Activated CD4-positive, alpha-beta memory T cell treated with anti-CD3 and anti-CD28 coated beads for 36 hours (primary cell): Measurements from ENCODE around the gene PPOX. TPM values are rescaled to one million over a fixed set of nuclear protein-coding genes. Genes with fewer than 3 reads are reported as not detected.

ENCODE experiments used
- CTCF ChIA-PET: fragments of 350-600 bp; sonication (Branson Sonifier 250); formaldehyde crosslinking; loops from one replicate; lab custom pipeline; 2021; ENCODE audit warnings: antibody characterized with exemption, inconsistent platforms; lab: Charles Lee
- POLR2A ChIA-PET: fragments of 350-600 bp; sonication (Branson Sonifier 250); formaldehyde crosslinking; loops from one replicate; lab custom pipeline; 2021; ENCODE audit warnings: antibody characterized with exemption; lab: Charles Lee
- DNase-seq: peaks from one replicate; pipeline ENCODE4 v3.0.0-alpha.2; 2020
- H3K27ac Mint-ChIP-seq: one replicate; pipeline ENCODE4 v1.8.0; 2021; ENCODE audit warnings: mixed read lengths
- H3K27me3 Mint-ChIP-seq: one replicate; pipeline ENCODE4 v1.8.0; 2021; ENCODE audit warnings: mixed read lengths
- H3K36me3 Mint-ChIP-seq: one replicate; pipeline ENCODE4 v1.8.0; 2021; ENCODE audit warnings: mixed read lengths
- H3K4me1 Mint-ChIP-seq: one replicate; pipeline ENCODE4 v1.8.0; 2021; ENCODE audit warnings: low read depth, mixed read lengths
- H3K4me3 Mint-ChIP-seq: one replicate; pipeline ENCODE4 v1.8.0; 2021; ENCODE audit warnings: mild to moderate bottlenecking, mixed read lengths
- H3K9me3 Mint-ChIP-seq: one replicate; pipeline ENCODE4 v1.8.0; 2021; ENCODE audit warnings: mixed read lengths
- intact Hi-C: fragments of 100-400 bp; cut with micrococcal nuclease; formaldehyde crosslinking; loops from one replicate; pipeline ENCODE4 v1.15.1; 2023
- total RNA-seq, 2 experiments: library from RNA; stranded (reverse); gene quantifications; one replicate each; pipeline ENCODE4 v1.2.3, GENCODE V29; 2021

Gene PPOX
- total RNA-seq, 2 experiments from 2014 or later: 27.0 to 30.7 TPM

- Mint-ChIP-seq H3K4me1 (peaks cover 28% of the 10 kb centered on the region), H3K27ac (no peak within 1 kb of the TSS), H3K4me3 (no peak within 1 kb of the TSS), H3K27me3 (no peaks in the 10 kb centered on the region), H3K9me3 (no peaks in the 10 kb centered on the region), H3K36me3 (peaks cover 34% of the 10 kb centered on the region)
- intact Hi-C loops: no loop called here
- DNase-seq: no peak
- ChIA-PET POLR2A (interaction anchor here (2.6 kb wide), 1 partner anchor 13 kb away, joined by 11 read pairs; the partner anchor contains the start of gene NDUFS2), CTCF (interaction anchor here (1.2 to 1.3 kb wide), 2 partner anchors 10 to 76 kb away, joined by 3 to 4 read pairs; partner anchors contain the start of gene TOMM40L)
Measured at GRCh38 chr1:161215076-161215475, 48.9 kb downstream of the PPOX start, which contains the start of gene FCER1G. Gene FCER1G (plus strand): TSS chr1:161215295. CDS start chr1:161215322, 27 bp downstream.

DNA sequence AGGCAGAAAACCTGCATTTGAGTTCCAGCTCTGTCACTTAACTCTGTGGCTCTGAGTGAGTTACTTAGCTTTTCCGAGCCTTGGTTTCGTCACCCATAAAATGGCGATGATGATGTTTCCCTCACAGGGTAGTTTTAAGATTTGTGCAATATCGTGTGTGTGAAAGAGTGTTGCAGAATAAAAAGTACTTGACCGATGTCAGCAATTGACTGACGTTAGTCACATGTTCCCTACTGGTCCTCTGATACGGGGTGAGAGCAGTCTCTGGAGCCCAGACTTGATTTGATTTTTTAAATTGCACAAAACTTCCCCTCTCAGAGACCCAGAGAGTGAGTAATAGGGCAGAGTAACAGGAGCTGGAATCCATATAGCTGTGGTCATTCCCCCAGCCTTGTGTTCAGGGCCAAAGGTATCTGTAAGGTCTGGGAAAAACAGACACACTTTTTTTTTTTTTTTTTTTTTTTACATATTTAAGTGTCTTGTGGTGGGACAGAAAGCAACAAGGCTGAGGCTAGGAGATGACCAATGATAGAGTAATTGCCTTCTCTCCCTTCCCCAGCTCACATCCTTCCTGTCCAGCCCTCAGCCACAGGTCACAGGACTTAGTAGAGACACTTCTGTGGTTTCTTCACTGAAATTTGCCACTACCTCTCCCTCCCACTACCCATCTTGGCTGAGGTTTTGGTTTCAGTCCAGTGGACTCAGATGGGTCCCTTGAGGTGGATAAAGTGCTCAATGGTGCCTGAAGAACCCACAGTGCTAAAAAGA, 50.9 kb downstream of the PPOX start:
- Mint-ChIP-seq H3K27me3 (no peaks in the 10 kb centered on the region), H3K9me3 (no peaks in the 10 kb centered on the region), H3K4me1 (peaks cover 28% of the 10 kb centered on the region), H3K27ac (peak overlapping the region; percentile 39), H3K4me3 (no peak overlapping the region), H3K36me3 (peaks cover 22% of the 10 kb centered on the region)
- ChIA-PET CTCF (interaction anchor here (1.2 to 3.4 kb wide), 5 partner anchors 8 to 15 kb away, joined by 3 to 13 read pairs (median 6); partner anchors contain the start of gene TOMM40L), POLR2A (interaction anchor here (2.6 kb wide), 1 partner anchor 15 kb away, joined by 11 read pairs; the partner anchor contains the start of gene NDUFS2)
- DNase-seq: no peak
- intact Hi-C loops: no loop called here

GRCh38 chr1:161217831-161218230, 51.6 kb downstream of the PPOX start:
- no peak for DNase-seq
- peaks cover 18% of the 10 kb centered on the region for H3K36me3 Mint-ChIP-seq
- intact Hi-C loops: no loop called here
- peaks cover 28% of the 10 kb centered on the region for H3K4me1 Mint-ChIP-seq
- H3K27ac Mint-ChIP-seq: no peak overlapping the region
- H3K4me3 Mint-ChIP-seq: no peak overlapping the region
- POLR2A ChIA-PET: interaction anchor here (2.6 kb wide), 1 partner anchor 16 kb away, joined by 11 read pairs; the partner anchor contains the start of gene NDUFS2
- H3K9me3 Mint-ChIP-seq: no peaks in the 10 kb centered on the region
- CTCF ChIA-PET: interaction anchor here (1.2 to 3.4 kb wide), 4 partner anchors 7 to 16 kb away, joined by 3 to 13 read pairs (median 8); partner anchors contain the start of gene TOMM40L
- no peaks in the 10 kb centered on the region for H3K27me3 Mint-ChIP-seq

DNA sequence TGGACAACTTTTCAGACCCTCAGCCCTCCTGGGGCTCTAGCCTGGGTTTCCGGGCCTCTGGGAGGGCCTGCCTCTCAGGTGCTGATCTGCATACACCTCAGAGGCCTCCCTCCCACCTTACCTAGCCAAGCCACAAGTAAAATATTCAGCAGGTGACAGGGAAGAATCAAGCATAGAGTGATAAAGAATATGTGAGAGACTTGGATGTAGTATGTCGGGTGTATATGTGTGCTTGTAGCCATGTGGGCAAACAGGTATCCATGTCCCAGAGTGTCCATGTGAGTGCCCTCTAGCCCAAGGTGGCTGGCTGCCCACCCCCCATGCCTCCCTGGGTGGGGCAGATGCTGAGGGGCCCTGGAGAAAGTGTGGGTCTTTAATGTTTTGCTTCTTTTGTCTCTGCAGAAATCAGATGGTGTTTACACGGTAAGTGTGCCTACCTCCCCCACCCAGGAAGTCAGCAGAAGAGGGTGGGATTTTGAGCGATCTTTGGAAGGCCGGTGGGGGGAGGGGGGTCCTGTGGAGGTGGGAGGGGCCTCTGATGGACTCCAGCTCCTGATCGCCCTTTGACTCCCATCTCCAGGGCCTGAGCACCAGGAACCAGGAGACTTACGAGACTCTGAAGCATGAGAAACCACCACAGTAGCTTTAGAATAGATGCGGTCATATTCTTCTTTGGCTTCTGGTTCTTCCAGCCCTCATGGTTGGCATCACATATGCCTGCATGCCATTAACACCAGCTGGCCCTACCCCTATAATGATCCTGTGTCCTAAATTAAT, 52.3 kb downstream of the PPOX start:
- intact Hi-C loops: no loop called here
- no peak for DNase-seq
- H3K27me3 Mint-ChIP-seq: no peaks in the 10 kb centered on the region
- peaks cover 28% of the 10 kb centered on the region for H3K4me1 Mint-ChIP-seq
- no peaks in the 10 kb centered on the region for H3K9me3 Mint-ChIP-seq
- H3K4me3 Mint-ChIP-seq: no peak overlapping the region
- CTCF ChIA-PET: interaction anchor here (1.0 to 3.4 kb wide), 6 partner anchors 7 to 73 kb away, joined by 3 to 13 read pairs (median 6); no protein-coding TSS in a partner anchor
- POLR2A ChIA-PET: no interaction called here
- no peak overlapping the region for H3K27ac Mint-ChIP-seq
- H3K36me3 Mint-ChIP-seq: peaks cover 13% of the 10 kb centered on the region

- peaks cover 28% of the 10 kb centered on the region for H3K4me1 Mint-ChIP-seq
- intact Hi-C loops: no loop called here
- CTCF ChIA-PET: interaction anchor here (1.0 to 3.4 kb wide), 5 partner anchors 8 to 165 kb away, joined by 3 to 13 read pairs (median 7); no protein-coding TSS in a partner anchor
Measured at GRCh38 chr1:161219078-161219892, 53.1 kb downstream of the PPOX start.

DNA sequence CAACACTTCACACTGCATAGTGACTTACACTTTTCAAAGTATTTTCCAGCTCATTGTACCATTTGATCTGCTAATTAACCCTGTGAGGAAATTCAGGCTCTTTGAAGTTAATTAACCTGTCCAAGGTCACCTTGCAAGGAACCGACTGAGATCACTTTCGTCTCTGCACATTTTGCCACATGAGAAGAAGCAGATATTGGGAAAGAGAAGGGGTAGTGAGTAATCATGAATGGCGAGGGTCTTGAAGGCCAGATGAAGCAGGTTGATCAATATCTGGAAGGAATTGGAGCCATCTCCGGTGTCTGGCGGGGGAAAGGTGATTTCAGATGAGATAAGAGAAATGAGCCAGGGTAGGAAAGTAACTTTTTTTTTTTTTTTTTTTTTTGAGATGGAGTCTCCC, 53.8 kb downstream of the PPOX start:
- POLR2A ChIA-PET: interaction anchor here (0.5 to 0.8 kb wide), 2 partner anchors 18 to 71 kb away, joined by 3 read pairs; partner anchors contain the start of gene NDUFS2
- no peak overlapping the region for H3K4me3 Mint-ChIP-seq
- intact Hi-C loops: no loop called here

More at GRCh38 chr1:161219078-161219892, 53.1 kb downstream of the PPOX start:
- Mint-ChIP-seq H3K9me3 (no peaks in the 10 kb centered on the region), H3K4me3 (no peak overlapping the region), H3K36me3 (peaks cover 7% of the 10 kb centered on the region), H3K27me3 (no peaks in the 10 kb centered on the region), H3K27ac (no peak overlapping the region)
- POLR2A ChIA-PET: interaction anchor here (0.5 to 0.8 kb wide), 2 partner anchors 17 to 72 kb away, joined by 3 read pairs; partner anchors contain the start of gene NDUFS2
- DNase-seq: no peak

More for the DNA sequence above, 53.8 kb downstream of the PPOX start:
- DNase-seq: no peak
- H3K9me3 Mint-ChIP-seq: no peaks in the 10 kb centered on the region
- H3K4me1 Mint-ChIP-seq: peaks cover 27% of the 10 kb centered on the region
- no peak overlapping the region for H3K27ac Mint-ChIP-seq
- peaks cover 3% of the 10 kb centered on the region for H3K36me3 Mint-ChIP-seq
- CTCF ChIA-PET: interaction anchor here (0.9 to 2.1 kb wide), 5 partner anchors 9 to 165 kb away, joined by 3 to 9 read pairs (median 3); no protein-coding TSS in a partner anchor
- H3K27me3 Mint-ChIP-seq: no peaks in the 10 kb centered on the region

Other genes with a start within 250 kb of the PPOX start
- gene ITLN2, start 211.6 kb upstream of the PPOX start, total RNA-seq: not detected
- gene F11R, start 145.3 kb upstream of the PPOX start, total RNA-seq: 10 to 100 TPM; 21.3 to 25.3 TPM
- 10 to 100 TPM; 70.2 to 77.7 TPM for gene TSTD1, start 127.5 kb upstream of the PPOX start, total RNA-seq
- gene USF1, start 120.4 kb upstream of the PPOX start, total RNA-seq: 10 to 100 TPM; 43.4 to 43.7 TPM
- gene ARHGAP30, start 96.5 kb upstream of the PPOX start, total RNA-seq: 100 to 1,000 TPM; 171 to 178 TPM
- under 1 TPM in 1 of 2 experiments, not detected in 1; 0.05 TPM for gene NECTIN4, start 76.9 kb upstream of the PPOX start, total RNA-seq
- gene KLHDC9, start 68.1 kb upstream of the PPOX start, total RNA-seq: 1 to 10 TPM; 1.2 to 1.6 TPM
- 100 to 1,000 TPM; 152 to 155 TPM for gene PFDN2, start 48.4 kb upstream of the PPOX start, total RNA-seq
- gene NIT1, start 48.3 kb upstream of the PPOX start, total RNA-seq: 10 to 100 TPM; 65.2 to 66.5 TPM
- gene DEDD, start 33.8 kb upstream of the PPOX start, total RNA-seq: 10 to 100 TPM; 35.0 to 40.2 TPM
- 10 to 100 TPM; 87.7 to 91.0 TPM for gene UFC1, start 12.4 kb upstream of the PPOX start, total RNA-seq
- gene USP21, start 6.9 kb upstream of the PPOX start, total RNA-seq: 10 to 100 TPM; 25.4 to 28.6 TPM
- 10 to 100 TPM; 46.3 to 50.9 TPM for gene B4GALT3, start 11.1 kb downstream of the PPOX start, total RNA-seq
- 1 to 10 TPM; 2.3 to 3.0 TPM for gene ADAMTS4, start 32.6 kb downstream of the PPOX start, total RNA-seq
- gene NDUFS2, start 35.9 kb downstream of the PPOX start, total RNA-seq: 100 to 1,000 TPM in 1 of 2 experiments, 10 to 100 TPM in 1; 98.3 to 103 TPM
- 1 to 10 TPM in 1 of 2 experiments, under 1 TPM in 1; 0.99 to 2.0 TPM for gene FCER1G, start 48.9 kb downstream of the PPOX start, total RNA-seq
- gene APOA2, start 57.2 kb downstream of the PPOX start, total RNA-seq: not detected
- gene TOMM40L, start 59.6 kb downstream of the PPOX start, total RNA-seq: 10 to 100 TPM; 14.8 to 15.4 TPM
- not detected for gene NR1I3, start 71.8 kb downstream of the PPOX start, total RNA-seq
- under 1 TPM in 1 of 2 experiments, not detected in 1; 0.22 TPM for gene PCP4L1, start 92.3 kb downstream of the PPOX start, total RNA-seq
- gene MPZ, start 143.5 kb downstream of the PPOX start, total RNA-seq: 1 to 10 TPM; 3.7 to 5.8 TPM
- gene SDHC, start 148.0 kb downstream of the PPOX start, total RNA-seq: 100 to 1,000 TPM; 212 to 215 TPM
- gene CFAP126, start 201.4 kb downstream of the PPOX start, total RNA-seq: under 1 TPM in 1 of 2 experiments, not detected in 1; 0.29 TPM